AG20443 (cell line): ENCODE measurements around the gene RASSF7.

Experiments
- DNase-seq: peaks from one replicate; pipeline ENCODE4 v3.0.0; 2012; ENCODE audit warnings: low spot score, mixed read lengths

Gene RASSF7

GRCh38 chr11:610146-610801, 49.5 kb downstream of the RASSF7 start:
- DNase-seq: no peak

- no peak for DNase-seq
These were observed 50.5 kb downstream of the RASSF7 start for GRCh38 chr11:611001-611996.

GRCh38 chr11:612201-612960, 51.6 kb downstream of the RASSF7 start:
- DNase-seq: peak; percentile 42

- DNase-seq: no peak
These were observed 52.2 kb downstream of the RASSF7 start for GRCh38 chr11:612961-613300.

GRCh38 chr11:613369-613968, 52.7 kb downstream of the RASSF7 start:
- DNase-seq: no peak
